Breast epithelium (tissue), 4 donors: ENCODE measurements around the gene TMED8. TPM values are rescaled to one million over a fixed set of nuclear protein-coding genes. Genes with fewer than 3 reads are reported as not detected.

Source experiments
- DNase-seq, 2 donors: peaks; one replicate each; pipeline ENCODE4 v3.0.0-alpha.2; 2019; ENCODE audit warnings: low spot score in 2 of 2
- H3K27ac ChIP-seq, 2 donors: fragments of 200-600 bp; sonication (generic) in 1 of 2; one replicate each; pipeline ENCODE4 v1.5.1; 2016 to 2019; ENCODE audit warnings: mild to moderate bottlenecking in 1 of 2
- H3K27me3 ChIP-seq, 2 donors: fragments of 200-600 bp; sonication (generic) in 1 of 2; one replicate each; pipeline versions ENCODE4 v1.5.1 to v1.6.0; 2017 to 2019; ENCODE audit warnings: control low read depth in 1 of 2, mild to moderate bottlenecking in 1 of 2
- H3K36me3 ChIP-seq: fragments of 200-600 bp; one replicate; pipeline ENCODE4 v1.5.1; 2019
- H3K4me1 ChIP-seq, 2 donors: fragments of 200-600 bp; sonication (generic); one replicate each; pipeline ENCODE4 v1.5.1; 2016 to 2019; ENCODE audit warnings: control low read depth in 1 of 2
- H3K4me3 ChIP-seq, 3 donors: fragments of 200-600 bp; sonication (generic); 1 replicate in 2 of 3; 2 replicates in 1 of 3; pipeline ENCODE4 v1.5.1; 2016 to 2019; ENCODE audit warnings: mild to moderate bottlenecking in 3 of 3, moderate library complexity in 2 of 3
- H3K9me3 ChIP-seq, 2 donors: fragments of 200-600 bp; sonication (generic) in 1 of 2; one replicate each; pipeline ENCODE4 v1.5.1; 2016 to 2019; ENCODE audit warnings: control low read depth in 1 of 2
- POLR2A ChIP-seq: fragments of 450-650 bp; IDR thresholded peaks from one replicate; pipeline ENCODE4 v1.6.1; 2016; ENCODE audit warnings: antibody characterized with exemption, mild to moderate bottlenecking, moderate library complexity
- POLR2AphosphoS5 ChIP-seq, 3 donors: sonication (generic); formaldehyde crosslinking; IDR thresholded peaks; one replicate each; pipeline ENCODE4 v1.6.1; 2017; ENCODE audit warnings: antibody characterized with exemption in 3 of 3
- intact Hi-C: fragments of 100-400 bp; cut with DNase I; formaldehyde crosslinking; loops from one replicate; pipeline ENCODE4 v1.15.1; 2023; ENCODE audit warnings: low total_unique reads
- total RNA-seq, 3 donors: library from RNA; depleted of rRNA; stranded (reverse); fragments of >200 nt; gene quantifications; one replicate each; pipeline ENCODE4 v1.1.0, GENCODE V29; 2016
- TF ChIP-seq, protein P1 (sequence below), 3 donors: fragments of 450-650 bp; IDR thresholded peaks; one replicate each; pipeline ENCODE4 v1.5.1; 2016 to 2017; ENCODE audit warnings: antibody characterized with exemption in 3 of 3, mild to moderate bottlenecking in 3 of 3, moderate library complexity in 3 of 3

TMED8 gene
- total RNA-seq, 3 donors from 2014 or later: 9.4 to 16.0 (median 14.4) TPM

DNA sequence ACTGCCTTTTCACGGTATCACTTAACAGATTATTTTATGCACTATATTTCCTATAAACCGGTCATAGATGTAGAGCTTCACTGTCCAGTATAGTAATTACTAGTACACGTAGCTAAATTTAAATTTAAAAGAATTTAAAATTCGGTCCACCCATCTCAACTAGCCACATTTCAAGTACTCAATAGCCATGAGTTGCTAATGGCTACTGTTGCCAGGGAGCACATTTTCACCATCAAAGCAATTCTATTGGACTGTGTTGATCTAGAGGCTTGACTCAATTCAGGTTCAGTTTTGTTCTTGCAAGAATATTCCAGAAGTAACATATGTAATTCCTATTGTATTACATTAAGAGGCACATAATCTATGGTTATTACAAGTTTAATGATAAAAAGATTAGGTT lies 20.0 kb downstream of the TMED8 start:
- H3K27me3 ChIP-seq: no peaks in the 10 kb centered on the region
- no peaks in the 10 kb centered on the region for H3K9me3 ChIP-seq
- intact Hi-C loops: no loop called here
- H3K4me3 ChIP-seq: no peak overlapping the region
- H3K4me1 ChIP-seq: no peaks in the 10 kb centered on the region
- no peak overlapping the region for H3K27ac ChIP-seq
- TF ChIP-seq POLR2AphosphoS5 (IDR thresholded peaks at IDR 0.05): no peak
- TF ChIP-seq POLR2A: no peak
- TF ChIP-seq, protein P1, sequence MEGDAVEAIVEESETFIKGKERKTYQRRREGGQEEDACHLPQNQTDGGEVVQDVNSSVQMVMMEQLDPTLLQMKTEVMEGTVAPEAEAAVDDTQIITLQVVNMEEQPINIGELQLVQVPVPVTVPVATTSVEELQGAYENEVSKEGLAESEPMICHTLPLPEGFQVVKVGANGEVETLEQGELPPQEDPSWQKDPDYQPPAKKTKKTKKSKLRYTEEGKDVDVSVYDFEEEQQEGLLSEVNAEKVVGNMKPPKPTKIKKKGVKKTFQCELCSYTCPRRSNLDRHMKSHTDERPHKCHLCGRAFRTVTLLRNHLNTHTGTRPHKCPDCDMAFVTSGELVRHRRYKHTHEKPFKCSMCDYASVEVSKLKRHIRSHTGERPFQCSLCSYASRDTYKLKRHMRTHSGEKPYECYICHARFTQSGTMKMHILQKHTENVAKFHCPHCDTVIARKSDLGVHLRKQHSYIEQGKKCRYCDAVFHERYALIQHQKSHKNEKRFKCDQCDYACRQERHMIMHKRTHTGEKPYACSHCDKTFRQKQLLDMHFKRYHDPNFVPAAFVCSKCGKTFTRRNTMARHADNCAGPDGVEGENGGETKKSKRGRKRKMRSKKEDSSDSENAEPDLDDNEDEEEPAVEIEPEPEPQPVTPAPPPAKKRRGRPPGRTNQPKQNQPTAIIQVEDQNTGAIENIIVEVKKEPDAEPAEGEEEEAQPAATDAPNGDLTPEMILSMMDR (IDR thresholded peaks at IDR 0.05): no peak
- H3K36me3 ChIP-seq: no peaks in the 10 kb centered on the region
- DNase-seq: no peak

DNA sequence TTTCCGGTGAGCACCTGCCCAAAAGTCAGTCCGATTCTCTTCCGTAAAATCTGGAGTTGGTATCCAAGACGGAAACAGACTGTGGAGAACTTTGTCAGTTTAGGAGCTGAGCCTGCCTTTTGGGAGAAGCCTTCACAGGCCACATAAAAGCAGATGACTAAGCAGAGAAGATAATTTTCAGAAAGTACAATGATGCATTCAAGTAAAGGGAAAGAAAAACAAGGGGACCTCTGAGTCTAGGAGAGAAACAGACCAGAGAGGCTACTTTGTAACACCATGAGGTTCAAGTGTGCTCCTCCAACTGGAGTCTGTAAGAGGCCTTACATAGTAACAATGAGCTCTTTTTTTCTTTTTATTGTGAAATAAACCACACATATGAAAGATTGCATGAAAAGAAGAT lies 21.1 kb downstream of the TMED8 start:
- no peak overlapping the region for H3K4me3 ChIP-seq
- H3K9me3 ChIP-seq: no peaks in the 10 kb centered on the region
- H3K27me3 ChIP-seq: no peaks in the 10 kb centered on the region
- no peaks in the 10 kb centered on the region for H3K36me3 ChIP-seq
- intact Hi-C loops: no loop called here
- TF ChIP-seq, protein P1 (IDR thresholded peaks at IDR 0.05): no peak
- no peak for TF ChIP-seq POLR2AphosphoS5 (IDR thresholded peaks at IDR 0.05)
- no peak for TF ChIP-seq POLR2A
- DNase-seq: no peak
- no peaks in the 10 kb centered on the region for H3K4me1 ChIP-seq
- no peak overlapping the region for H3K27ac ChIP-seq

DNA sequence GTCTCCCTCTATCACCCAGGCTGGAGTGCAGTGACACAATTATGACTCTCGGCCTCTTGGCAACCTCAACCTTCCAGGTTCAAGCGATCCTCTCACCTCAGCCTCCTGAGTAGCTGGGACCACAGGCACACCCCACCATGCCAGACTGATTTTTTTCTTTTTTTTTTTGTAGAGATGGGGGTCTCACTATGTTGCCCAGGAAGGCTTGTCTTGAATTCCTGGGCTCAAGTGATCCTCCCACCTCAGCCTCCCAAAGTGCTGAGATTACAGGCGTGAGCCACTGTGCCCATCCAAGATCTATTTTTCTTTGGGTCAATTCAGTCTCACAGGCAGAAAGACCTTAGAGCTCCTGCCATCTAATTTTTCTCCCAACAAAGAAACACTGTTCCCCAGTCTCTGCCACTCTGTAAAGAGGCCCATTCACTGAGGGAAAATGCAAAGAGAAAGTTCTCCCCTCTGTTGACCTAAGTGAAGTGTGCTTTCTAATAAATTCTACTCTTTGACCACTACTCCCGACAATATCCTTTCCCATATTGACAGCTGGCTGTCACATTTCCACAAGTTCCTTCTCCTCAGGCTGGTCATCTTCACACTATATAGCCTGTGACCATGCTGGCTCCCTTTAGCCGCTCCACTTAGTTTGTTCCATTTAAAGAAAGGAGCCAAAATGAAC lies 23.3 kb downstream of the TMED8 start:
- no peak overlapping the region for H3K4me3 ChIP-seq
- H3K36me3 ChIP-seq: no peaks in the 10 kb centered on the region
- no peaks in the 10 kb centered on the region for H3K9me3 ChIP-seq
- H3K27me3 ChIP-seq: no peaks in the 10 kb centered on the region
- H3K27ac ChIP-seq: no peak overlapping the region
- intact Hi-C loops: no loop called here
- TF ChIP-seq, protein P1 (IDR thresholded peaks at IDR 0.05): no peak
- TF ChIP-seq POLR2A: no peak
- no peak for TF ChIP-seq POLR2AphosphoS5 (IDR thresholded peaks at IDR 0.05)
- no peaks in the 10 kb centered on the region for H3K4me1 ChIP-seq
- DNase-seq: no peak

DNA sequence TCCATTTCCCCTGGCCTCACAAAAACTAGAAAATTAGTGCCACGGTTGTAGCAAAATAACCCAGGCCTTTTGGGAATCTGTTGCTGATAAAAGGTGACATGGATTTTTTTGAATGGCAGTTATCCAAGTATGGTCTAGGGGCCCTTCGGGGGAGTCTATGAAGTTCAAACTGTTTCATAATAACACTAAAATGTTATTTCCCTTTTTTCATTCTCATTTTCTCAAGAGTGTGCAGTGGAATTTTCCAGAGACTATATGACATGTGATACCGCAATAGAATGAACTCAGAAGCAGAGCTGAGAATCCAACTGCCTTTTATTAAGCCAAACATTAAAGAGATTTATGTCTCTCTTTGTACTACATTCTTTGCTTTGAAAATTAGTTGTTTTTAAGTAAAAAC lies 29.1 kb downstream of the TMED8 start:
- Histone ChIP-seq H3K4me3 (no peak overlapping the region), H3K9me3 (no peaks in the 10 kb centered on the region), H3K27me3 (no peaks in the 10 kb centered on the region), H3K36me3 (no peaks in the 10 kb centered on the region), H3K27ac (no peak overlapping the region), H3K4me1 (no peaks in the 10 kb centered on the region)
- intact Hi-C loops: no loop called here
- TF ChIP-seq POLR2AphosphoS5 (IDR thresholded peaks at IDR 0.05): no peak
- TF ChIP-seq, protein P1 (IDR thresholded peaks at IDR 0.05): no peak
- TF ChIP-seq POLR2A: no peak
- no peak for DNase-seq

DNA sequence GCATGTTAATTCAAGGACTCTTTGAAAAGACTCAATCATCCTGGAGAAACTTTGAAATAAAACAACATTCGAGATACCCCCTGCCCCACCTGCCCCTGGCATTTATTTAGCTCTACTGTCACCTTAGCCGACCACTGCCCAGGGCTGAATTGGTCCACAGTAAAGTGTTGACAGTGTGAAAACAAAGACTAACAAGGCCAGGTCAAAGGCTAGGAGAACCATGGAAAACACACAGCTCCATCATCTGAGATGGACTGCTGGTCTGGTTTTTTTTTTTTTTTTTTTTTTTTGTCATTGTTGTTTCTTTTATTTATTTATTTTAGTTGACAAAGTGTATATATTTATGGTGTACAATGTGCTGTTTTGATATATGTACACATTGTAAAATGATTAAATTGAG lies 30.4 kb downstream of the TMED8 start:
- no peaks in the 10 kb centered on the region for H3K4me1 ChIP-seq
- DNase-seq: no peak
- no peaks in the 10 kb centered on the region for H3K9me3 ChIP-seq
- H3K27ac ChIP-seq: no peak overlapping the region
- TF ChIP-seq, protein P1 (IDR thresholded peaks at IDR 0.05): no peak
- TF ChIP-seq POLR2AphosphoS5 (IDR thresholded peaks at IDR 0.05) (no peak), POLR2A (no peak)
- no peak overlapping the region for H3K4me3 ChIP-seq
- no peaks in the 10 kb centered on the region for H3K36me3 ChIP-seq
- intact Hi-C loops: no loop called here
- no peaks in the 10 kb centered on the region for H3K27me3 ChIP-seq
